Adipocyte (in vitro differentiated cells): ENCODE measurements around the gene HOXC9.

Experiments used
- DNase-seq: peaks from one replicate; pipeline ENCODE4 v3.0.0-alpha.2; 2015; ENCODE audit warnings: low read depth
- H3K27me3 ChIP-seq: replicated peaks from 2 replicates; pipeline ENCODE4 v1.7.0; 2013; ENCODE audit warnings: mild to moderate bottlenecking, low read length, moderate library complexity; ENCODE audit not compliant: control insufficient read depth, insufficient read depth
- H3K36me3 ChIP-seq: 2 replicates; pipeline ENCODE4 v1.7.0; 2013; ENCODE audit warnings: low read length, mild to moderate bottlenecking, moderate library complexity; ENCODE audit not compliant: control insufficient read depth, insufficient read depth, severe bottlenecking
- H3K4me1 ChIP-seq: 2 replicates; pipeline ENCODE4 v1.7.0; 2013; ENCODE audit warnings: mild to moderate bottlenecking, low read length, moderate library complexity; ENCODE audit not compliant: control insufficient read depth, insufficient read depth
- H3K4me3 ChIP-seq: 2 replicates; pipeline ENCODE4 v1.7.0; 2013; ENCODE audit warnings: mild to moderate bottlenecking, low read length, moderate library complexity
- H3K9ac ChIP-seq: 2 replicates; pipeline ENCODE4 v1.7.0; 2013; ENCODE audit warnings: mild to moderate bottlenecking, low read length, moderate library complexity
- H3K9me3 ChIP-seq: 2 replicates; pipeline ENCODE4 v1.7.0; 2013; ENCODE audit warnings: mild to moderate bottlenecking, low read length, moderate library complexity; ENCODE audit not compliant: control insufficient read depth

Gene HOXC9

GRCh38 chr12:53972722-53973235 lies 27.2 kb upstream of the HOXC9 start, which contains the start of gene HOXC11:
TSS of gene HOXC11 (plus strand) at chr12:53973126. CDS start at chr12:53973242, 116 bp downstream.
- no peak for DNase-seq
- Histone ChIP-seq H3K4me3 (peak within 1 kb of the TSS; percentile 86), H3K27me3 (peaks cover 56% of the 10 kb centered on the region)

GRCh38 chr12:53973236-53974042 lies 26.5 kb upstream of the HOXC9 start:
- Histone ChIP-seq H3K4me3 (peak overlapping the region; percentile 86), H3K27me3 (peaks cover 49% of the 10 kb centered on the region), H3K9ac (peak overlapping the region; percentile 90), H3K9me3 (no peaks in the 10 kb centered on the region), H3K4me1 (peaks cover 12% of the 10 kb centered on the region), H3K36me3 (no peaks in the 10 kb centered on the region)
- DNase-seq, result no peak

More at GRCh38 chr12:53972722-53973235, 27.2 kb upstream of the HOXC9 start, which contains the start of gene HOXC11:
- Histone ChIP-seq H3K9ac (peak within 1 kb of the TSS; percentile 90), H3K4me1 (peaks cover 12% of the 10 kb centered on the region), H3K9me3 (no peaks in the 10 kb centered on the region), H3K36me3 (no peaks in the 10 kb centered on the region)

- Histone ChIP-seq H3K4me3 (peak within 1 kb of the TSS; percentile 86), H3K9ac (peak within 1 kb of the TSS; percentile 90), H3K27me3 (peaks cover 40% of the 10 kb centered on the region), H3K4me1 (peaks cover 12% of the 10 kb centered on the region), H3K36me3 (no peaks in the 10 kb centered on the region), H3K9me3 (no peaks in the 10 kb centered on the region)
- DNase-seq, result no peak
Observed at GRCh38 chr12:53974084-53975063, 25.6 kb upstream of the HOXC9 start, which contains the start of gene HOTAIR. TSS of gene HOTAIR (minus strand) at chr12:53974954.

GRCh38 chr12:53975064-53975471 lies 24.9 kb upstream of the HOXC9 start:
- no peak for DNase-seq
- no peaks in the 10 kb centered on the region for H3K36me3 ChIP-seq
- H3K4me3 ChIP-seq, result peak overlapping the region; percentile 86
- H3K4me1 ChIP-seq, result peaks cover 12% of the 10 kb centered on the region
- H3K27me3 ChIP-seq, result peaks cover 34% of the 10 kb centered on the region
- no peaks in the 10 kb centered on the region for H3K9me3 ChIP-seq
- peak overlapping the region; percentile 90 for H3K9ac ChIP-seq

GRCh38 chr12:53975479-53976152 lies 24.3 kb upstream of the HOXC9 start:
- no peak for DNase-seq
- Histone ChIP-seq H3K4me1 (peaks cover 12% of the 10 kb centered on the region), H3K9ac (no peak overlapping the region), H3K36me3 (no peaks in the 10 kb centered on the region), H3K4me3 (peak overlapping the region; percentile 86), H3K27me3 (peaks cover 28% of the 10 kb centered on the region), H3K9me3 (no peaks in the 10 kb centered on the region)

GRCh38 chr12:53976172-53976822 lies 23.7 kb upstream of the HOXC9 start:
- H3K27me3 ChIP-seq, result peaks cover 21% of the 10 kb centered on the region
- H3K9ac ChIP-seq, result no peak overlapping the region

GRCh38 chr12:53976823-53977595 lies 23.0 kb upstream of the HOXC9 start:
- Histone ChIP-seq H3K9ac (no peak overlapping the region), H3K27me3 (peaks cover 14% of the 10 kb centered on the region), H3K9me3 (no peaks in the 10 kb centered on the region), H3K4me3 (no peak overlapping the region), H3K4me1 (peaks cover 10% of the 10 kb centered on the region), H3K36me3 (no peaks in the 10 kb centered on the region)
- no peak for DNase-seq

More at GRCh38 chr12:53976172-53976822, 23.7 kb upstream of the HOXC9 start:
- Histone ChIP-seq H3K9me3 (no peaks in the 10 kb centered on the region), H3K4me3 (no peak overlapping the region), H3K4me1 (peaks cover 12% of the 10 kb centered on the region), H3K36me3 (no peaks in the 10 kb centered on the region)
- DNase-seq, result no peak

GRCh38 chr12:53977596-53978445 lies 22.1 kb upstream of the HOXC9 start:
- Histone ChIP-seq H3K36me3 (no peaks in the 10 kb centered on the region), H3K9ac (no peak overlapping the region), H3K9me3 (no peaks in the 10 kb centered on the region), H3K4me1 (peaks cover 3% of the 10 kb centered on the region), H3K27me3 (peaks cover 8% of the 10 kb centered on the region), H3K4me3 (no peak overlapping the region)
- no peak for DNase-seq
